ENCODE data around the gene RHCG.

The RHCG gene

GRCh38 chr15:89489376-89489775 is 7.0 kb downstream of the RHCG start:
- Histone ChIP-seq H3K36me3 (replicated peaks; ENCODE audit: insufficient read depth, low read length) (no peaks in the 10 kb centered on the region), H4K20me1 (ENCODE audit: insufficient read depth, low read length) (no peaks in the 10 kb centered on the region), H3K4me1 (ENCODE audit: low read length) (no peaks in the 10 kb centered on the region), H3K4me2 (ENCODE audit: low read depth, low read length) (no peak overlapping the region), H3K9ac (ENCODE audit: low read length) (no peak overlapping the region), H3K9me3 (replicated peaks; ENCODE audit: insufficient read depth, low read length) (no peaks in the 10 kb centered on the region), H3K4me3 (ENCODE audit: low read length) (no peak overlapping the region), H3K79me2 (ENCODE audit: low read length) (no peaks in the 10 kb centered on the region), H3K9me2 (replicated peaks; ENCODE audit: insufficient read depth, low read length) (no peaks in the 10 kb centered on the region), H3F3A (ENCODE audit: insufficient read depth, low read length) (no peaks in the 10 kb centered on the region), H2AFZ (ENCODE audit: low read length) (no peak overlapping the region), H3K27me3 (replicated peaks; ENCODE audit: insufficient read depth, low read length) (peaks cover 9% of the 10 kb centered on the region; the same call in 1 of the 2 replicates), H3K27ac (ENCODE audit: low read length) (no peak overlapping the region)
- TF ChIP-seq EZH2phosphoT487 (IDR thresholded peaks at IDR 0.05; ENCODE audit: low read length) (no peak), CTCF (IDR thresholded peaks at IDR 0.05; ENCODE audit: low read length) (no peak), EZH2 (optimal IDR thresholded peaks at IDR 0.05; ENCODE audit: low read depth, low read length) (no peak)
- no peak for DNase-seq

GRCh38 chr15:89487791-89488190 is 8.6 kb downstream of the RHCG start:
- H4K20me1 ChIP-seq (ENCODE audit: insufficient read depth, low read length) = no peaks in the 10 kb centered on the region
- H3K79me2 ChIP-seq (ENCODE audit: low read length) = no peaks in the 10 kb centered on the region
- no peaks in the 10 kb centered on the region for H3K9me2 ChIP-seq (replicated peaks; ENCODE audit: insufficient read depth, low read length)
- no peak overlapping the region for H3K4me3 ChIP-seq (ENCODE audit: low read length)
- H3K27me3 ChIP-seq (replicated peaks; ENCODE audit: insufficient read depth, low read length) = no peaks in the 10 kb centered on the region
- H3K4me1 ChIP-seq (ENCODE audit: low read length) = no peaks in the 10 kb centered on the region
- no peak overlapping the region for H3K27ac ChIP-seq (ENCODE audit: low read length)
- no peak for DNase-seq
- H3K4me2 ChIP-seq (ENCODE audit: low read depth, low read length) = no peak overlapping the region
- H3K36me3 ChIP-seq (replicated peaks; ENCODE audit: insufficient read depth, low read length) = no peaks in the 10 kb centered on the region
- no peaks in the 10 kb centered on the region for H3F3A ChIP-seq (ENCODE audit: insufficient read depth, low read length)
- H3K9ac ChIP-seq (ENCODE audit: low read length) = no peak overlapping the region
- no peak for TF ChIP-seq CTCF (IDR thresholded peaks at IDR 0.05; ENCODE audit: low read length)
- no peak for TF ChIP-seq EZH2phosphoT487 (IDR thresholded peaks at IDR 0.05; ENCODE audit: low read length)
- H3K9me3 ChIP-seq (replicated peaks; ENCODE audit: insufficient read depth, low read length) = no peaks in the 10 kb centered on the region
- H2AFZ ChIP-seq (ENCODE audit: low read length) = no peak overlapping the region

GRCh38 chr15:89486726-89487050 is 9.7 kb downstream of the RHCG start:
- Histone ChIP-seq H3K9me2 (replicated peaks; ENCODE audit: insufficient read depth, low read length) (no peaks in the 10 kb centered on the region), H2AFZ (ENCODE audit: low read length) (no peak overlapping the region), H3K36me3 (replicated peaks; ENCODE audit: insufficient read depth, low read length) (no peaks in the 10 kb centered on the region), H3K4me2 (ENCODE audit: low read depth, low read length) (peak overlapping the region; percentile 31; the same call in 1 of the 2 replicates), H3K79me2 (ENCODE audit: low read length) (no peaks in the 10 kb centered on the region), H3K4me3 (ENCODE audit: low read length) (no peak overlapping the region), H3F3A (ENCODE audit: insufficient read depth, low read length) (no peaks in the 10 kb centered on the region), H4K20me1 (ENCODE audit: insufficient read depth, low read length) (no peaks in the 10 kb centered on the region), H3K27me3 (replicated peaks; ENCODE audit: insufficient read depth, low read length) (no peaks in the 10 kb centered on the region), H3K4me1 (ENCODE audit: low read length) (no peaks in the 10 kb centered on the region), H3K9me3 (replicated peaks; ENCODE audit: insufficient read depth, low read length) (no peaks in the 10 kb centered on the region), H3K9ac (ENCODE audit: low read length) (no peak overlapping the region), H3K27ac (ENCODE audit: low read length) (no peak overlapping the region)
- DNase-seq = peak; percentile 18
- TF ChIP-seq CTCF (IDR thresholded peaks at IDR 0.05; ENCODE audit: low read length) (no peak), EZH2phosphoT487 (IDR thresholded peaks at IDR 0.05; ENCODE audit: low read length) (no peak), EZH2 (optimal IDR thresholded peaks at IDR 0.05; ENCODE audit: low read depth, low read length) (no peak)
